OCI-LY1 (cell line): ENCODE data around the gene LAMC1.

ENCODE experiments used
- CTCF ChIP-seq: fragments of 200-600 bp; sonication (generic), shearing (Covaris generic); IDR thresholded peaks from 2 replicates; pipeline ENCODE4 v1.5.1; 2017; ENCODE audit warnings: mild to moderate bottlenecking, antibody characterized with exemption, low read length, moderate library complexity, mixed read lengths
- EZH2 ChIP-seq: fragments of 200-600 bp; sonication (generic), shearing (Covaris generic); IDR thresholded peaks from 2 replicates; pipeline ENCODE4 v1.8.0; 2017; ENCODE audit warnings: borderline replicate concordance, mixed run types, mild to moderate bottlenecking, antibody characterized with exemption, low read length, moderate library complexity, mixed read lengths

DNA sequence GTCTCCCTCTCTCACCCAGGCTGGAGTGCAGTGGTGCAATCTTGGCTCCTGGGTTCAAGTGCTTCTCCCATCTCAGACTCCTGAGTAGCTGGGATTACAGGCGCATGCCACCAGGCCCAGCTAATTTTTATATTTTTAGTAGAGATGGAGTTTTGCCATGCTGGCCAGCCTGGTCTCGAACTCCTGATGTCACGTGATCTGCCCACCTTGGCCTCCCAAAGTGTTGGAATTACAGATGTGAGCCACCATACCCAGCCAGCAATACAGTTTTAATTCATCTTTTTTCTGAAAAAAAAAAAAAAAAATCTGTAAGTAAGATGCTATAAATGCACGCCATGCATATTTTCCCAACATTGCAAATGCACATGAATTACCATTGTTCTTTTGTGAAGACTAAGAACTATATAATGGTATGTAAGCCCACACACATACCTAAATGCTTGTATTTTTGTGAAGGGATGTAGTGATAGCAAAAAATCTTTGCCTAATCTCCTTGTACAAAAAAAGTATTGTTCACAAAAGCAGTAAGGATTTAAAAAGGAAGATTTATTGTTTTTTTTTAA is 170.8 kb downstream of the LAMC1 start:
- TF ChIP-seq CTCF = no peak
- TF ChIP-seq EZH2 = no peak
